Measurements from ENCODE around the gene LTC4S.
A peak's percentile ranks its signal among the peaks of the same experiment; 100 is the strongest.
"Not testable (repeated sequence)": the region's sequence is repeated elsewhere in the genome, so short reads cannot be mapped to it uniquely, and the experiment has no call there.

LTC4S gene

DNA sequence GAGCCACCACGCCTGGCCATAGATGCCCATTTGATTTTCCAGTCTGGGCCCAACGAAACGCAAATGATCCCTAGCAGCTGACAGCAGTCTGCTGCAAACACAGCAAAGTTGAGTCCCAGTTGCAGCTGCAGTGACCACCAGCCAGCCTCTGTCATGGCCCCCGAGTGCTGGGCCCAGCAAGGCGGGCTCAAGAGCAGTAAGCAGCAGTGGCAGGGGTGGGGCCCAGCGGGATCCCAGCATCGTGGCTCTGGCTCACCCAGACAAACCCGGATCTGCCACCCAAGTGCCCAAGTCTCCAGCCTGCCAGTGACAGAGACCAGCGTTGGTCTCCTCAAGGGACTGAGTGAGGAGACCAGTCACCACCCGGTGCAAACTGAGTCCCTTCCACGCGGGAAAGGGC, 6.9 kb upstream of the LTC4S start:
- Histone ChIP-seq H3K9me3 (replicated peaks; ENCODE audit: low read length) (no peaks in the 10 kb centered on the region), H3K27me3 (ENCODE audit: control insufficient read depth, insufficient read depth, low read length) (no peaks in the 10 kb centered on the region), H3K9ac (ENCODE audit: low read depth, low read length) (no peak overlapping the region), H3K4me2 (ENCODE audit: low read length) (no peak overlapping the region), H3K4me3 (ENCODE audit: low read length) (no peak overlapping the region), H3K36me3 (ENCODE audit: insufficient read depth, low read length) (no peaks in the 10 kb centered on the region), H3K4me1 (ENCODE audit: control insufficient read depth, insufficient read depth, low read length) (no peaks in the 10 kb centered on the region)

DNA sequence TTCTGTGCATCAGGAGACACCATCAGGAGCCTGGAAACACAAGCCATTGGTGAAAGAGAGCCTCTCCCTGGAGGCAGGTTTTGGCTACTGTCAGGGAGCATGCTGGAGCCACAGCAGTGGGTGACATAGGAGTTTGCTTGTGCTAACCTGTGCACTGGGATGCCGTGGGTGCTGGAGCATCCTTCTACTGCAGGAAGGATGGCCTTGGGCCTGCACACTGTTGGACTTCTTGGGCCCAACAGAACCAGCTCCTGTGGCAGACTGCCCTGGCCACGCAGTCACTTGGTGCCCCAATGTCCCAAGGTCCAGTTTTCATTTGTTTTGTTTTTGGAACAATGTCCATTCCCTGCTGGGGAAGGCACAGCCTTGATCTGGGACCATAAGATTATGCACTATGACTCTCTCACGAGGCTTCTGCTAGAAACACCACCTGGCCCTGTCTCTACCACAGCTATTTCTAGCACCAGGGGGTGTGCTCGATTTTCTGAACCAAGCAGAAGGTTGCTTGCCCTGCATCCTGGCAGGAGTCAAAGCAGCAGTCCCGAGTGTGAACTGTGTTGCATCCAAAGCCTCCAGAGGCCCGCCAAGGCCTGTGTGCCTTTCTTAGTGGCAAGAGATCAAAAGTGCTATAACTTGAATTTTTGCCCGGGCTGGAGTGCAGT, 5.5 kb upstream of the LTC4S start:
- Histone ChIP-seq H3K9me3 (replicated peaks; ENCODE audit: low read length) (no peaks in the 10 kb centered on the region), H3K4me1 (ENCODE audit: control insufficient read depth, insufficient read depth, low read length) (peaks cover 2% of the 10 kb centered on the region), H3K4me2 (ENCODE audit: low read length) (no peak overlapping the region), H3K4me3 (ENCODE audit: low read length) (no peak overlapping the region), H3K9ac (ENCODE audit: low read depth, low read length) (no peak overlapping the region), H3K27me3 (ENCODE audit: control insufficient read depth, insufficient read depth, low read length) (no peaks in the 10 kb centered on the region), H3K36me3 (ENCODE audit: insufficient read depth, low read length) (no peaks in the 10 kb centered on the region)

DNA sequence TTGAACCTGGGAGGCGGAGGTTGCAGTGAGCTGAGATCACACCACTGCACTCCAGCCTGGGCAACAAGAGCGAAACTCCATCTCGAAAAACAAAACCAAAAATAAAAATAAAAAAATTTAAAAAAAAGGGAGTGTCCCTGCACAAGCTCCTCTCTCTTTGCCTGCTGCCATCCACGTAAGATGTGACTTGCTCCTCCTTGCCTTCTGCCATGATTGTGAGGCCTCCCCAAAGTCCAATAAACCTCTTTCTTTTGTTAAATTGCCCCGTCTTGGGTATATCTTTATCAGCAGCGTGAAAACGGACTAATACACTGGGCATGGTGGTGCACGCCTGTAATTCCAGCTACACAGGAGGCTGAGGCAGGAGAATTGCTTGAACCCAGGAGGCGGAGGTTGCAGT, 4.5 kb upstream of the LTC4S start:
- H3K9ac ChIP-seq (ENCODE audit: low read depth, low read length); H3K36me3 ChIP-seq (ENCODE audit: insufficient read depth, low read length); H3K9me3 ChIP-seq (replicated peaks; ENCODE audit: low read length); H3K4me2 ChIP-seq (ENCODE audit: low read length); H3K4me3 ChIP-seq (ENCODE audit: low read length); H3K27me3 ChIP-seq (ENCODE audit: control insufficient read depth, insufficient read depth, low read length): not testable (repeated sequence)
- peaks cover 12% of the 10 kb centered on the region for H3K4me1 ChIP-seq (ENCODE audit: control insufficient read depth, insufficient read depth, low read length)

DNA sequence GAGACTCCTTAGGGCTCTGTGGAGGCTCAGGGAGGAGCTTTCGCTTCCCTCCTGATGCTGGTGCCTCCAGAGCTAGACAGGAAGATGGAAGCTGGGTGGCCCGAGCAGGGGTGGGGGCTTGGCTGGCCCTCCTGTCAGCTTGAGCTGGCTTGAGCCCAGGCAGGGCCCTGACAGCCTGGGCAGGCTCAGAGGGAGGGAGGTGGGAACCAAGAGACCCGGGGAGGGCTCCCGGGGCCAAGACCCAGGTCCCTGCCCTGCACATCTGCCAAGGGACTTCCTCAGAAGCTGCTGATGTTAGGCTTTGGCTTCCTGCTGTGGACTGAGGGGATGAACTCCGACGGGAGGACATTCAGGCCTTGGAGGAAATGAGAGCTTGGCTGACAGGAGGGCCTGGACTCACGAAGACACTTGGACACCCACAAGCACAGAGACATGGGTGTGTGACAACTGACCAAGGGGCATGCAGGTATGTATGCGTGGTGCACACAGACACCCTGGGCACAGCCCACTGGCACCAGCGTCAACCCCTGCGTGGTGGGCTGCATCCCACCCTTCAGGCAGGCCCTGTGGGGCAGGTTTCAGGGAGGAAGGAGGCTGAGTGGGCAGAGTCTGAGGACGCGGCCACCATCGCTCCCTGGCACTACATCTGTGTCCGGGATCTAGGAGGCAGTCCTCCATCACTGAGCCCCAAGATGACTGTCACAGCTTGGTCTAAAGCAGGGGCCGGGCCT, 1.7 kb upstream of the LTC4S start:
- no peak overlapping the region for H3K9ac ChIP-seq (ENCODE audit: low read depth, low read length)
- no peaks in the 10 kb centered on the region for H3K9me3 ChIP-seq (replicated peaks; ENCODE audit: low read length)
- peaks cover 28% of the 10 kb centered on the region for H3K4me1 ChIP-seq (ENCODE audit: control insufficient read depth, insufficient read depth, low read length)
- no peaks in the 10 kb centered on the region for H3K27me3 ChIP-seq (ENCODE audit: control insufficient read depth, insufficient read depth, low read length)
- no peak overlapping the region for H3K4me2 ChIP-seq (ENCODE audit: low read length)
- peaks cover 5% of the 10 kb centered on the region for H3K36me3 ChIP-seq (ENCODE audit: insufficient read depth, low read length)
- no peak overlapping the region for H3K4me3 ChIP-seq (ENCODE audit: low read length)

DNA sequence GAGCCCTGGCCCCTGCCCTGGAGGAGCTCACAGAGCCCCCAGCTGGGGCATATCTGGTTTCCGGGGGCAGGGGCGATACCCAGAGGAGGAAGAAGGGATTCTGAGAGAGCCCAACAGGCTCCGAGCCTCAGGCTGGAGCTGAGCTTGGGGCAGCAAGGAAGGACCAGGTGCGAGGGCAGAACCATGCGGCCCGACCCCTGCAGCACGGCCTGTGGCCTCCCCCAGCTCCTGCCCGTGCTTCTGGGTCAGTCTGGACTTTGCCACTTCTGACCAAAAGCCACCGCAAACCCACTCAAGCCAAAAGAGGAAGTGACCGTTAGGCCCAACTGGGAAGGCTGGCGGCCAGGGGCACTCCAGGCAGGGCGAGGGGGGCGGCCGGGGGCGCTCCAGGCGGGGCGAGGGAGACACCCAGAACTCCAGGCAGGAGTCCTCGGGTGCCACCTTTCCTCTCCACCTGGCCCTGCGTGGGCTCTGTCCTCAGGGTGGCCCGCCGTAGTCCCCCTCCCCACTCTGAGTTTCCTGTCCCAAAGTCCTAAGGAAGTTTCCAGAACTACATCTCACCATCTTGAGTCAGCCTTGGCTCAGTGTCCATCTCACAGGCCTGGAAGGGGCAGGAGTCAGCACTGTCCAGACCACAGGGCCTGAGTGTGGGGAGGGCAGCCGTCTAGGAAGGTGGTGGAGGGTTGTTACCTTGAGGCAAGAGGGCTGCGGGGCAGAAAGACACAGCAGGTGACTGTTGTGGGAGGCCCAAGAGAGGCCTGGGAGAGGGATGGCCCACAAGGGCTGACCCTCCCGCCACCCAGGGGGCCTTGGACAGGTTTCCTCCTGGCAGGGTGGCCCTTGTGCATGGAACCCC, 946 bp upstream of the LTC4S start:
- Histone ChIP-seq H3K9me3 (replicated peaks; ENCODE audit: low read length) (no peaks in the 10 kb centered on the region), H3K36me3 (ENCODE audit: insufficient read depth, low read length) (peaks cover 13% of the 10 kb centered on the region), H3K4me3 (ENCODE audit: low read length) (no peak overlapping the region), H3K27me3 (ENCODE audit: control insufficient read depth, insufficient read depth, low read length) (no peaks in the 10 kb centered on the region), H3K4me2 (ENCODE audit: low read length) (no peak overlapping the region), H3K9ac (ENCODE audit: low read depth, low read length) (no peak overlapping the region), H3K4me1 (ENCODE audit: control insufficient read depth, insufficient read depth, low read length) (peaks cover 28% of the 10 kb centered on the region)

DNA sequence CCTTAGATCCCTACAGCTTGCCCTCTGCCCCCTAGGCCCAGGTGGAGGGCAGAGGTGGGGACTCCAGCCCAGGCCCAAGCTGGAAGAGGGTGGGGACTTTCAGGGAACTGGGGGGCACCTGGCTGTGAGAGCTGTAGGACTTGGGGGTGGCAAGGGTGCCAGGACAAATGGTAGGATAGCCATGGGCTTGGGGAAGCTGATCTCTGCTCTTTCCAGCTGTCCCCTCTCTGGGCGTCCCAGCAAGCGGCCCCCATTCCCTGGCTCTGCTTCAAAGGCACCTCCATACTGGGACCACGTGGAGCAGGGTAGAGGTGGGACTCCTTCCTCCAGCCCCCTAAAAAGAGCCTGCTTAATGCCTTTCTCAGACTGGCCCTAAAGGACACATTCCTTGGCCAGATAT, 385 bp downstream of the LTC4S start:
- peak overlapping the region; percentile 24 for H3K4me2 ChIP-seq (ENCODE audit: low read length)
- no peaks in the 10 kb centered on the region for H3K27me3 ChIP-seq (ENCODE audit: control insufficient read depth, insufficient read depth, low read length)
- no peak overlapping the region for H3K9ac ChIP-seq (ENCODE audit: low read depth, low read length)
- peaks cover 27% of the 10 kb centered on the region for H3K36me3 ChIP-seq (ENCODE audit: insufficient read depth, low read length)
- peaks cover 28% of the 10 kb centered on the region for H3K4me1 ChIP-seq (ENCODE audit: control insufficient read depth, insufficient read depth, low read length)
- no peak overlapping the region for H3K4me3 ChIP-seq (ENCODE audit: low read length)
- H3K9me3 ChIP-seq (replicated peaks; ENCODE audit: low read length), result no peaks in the 10 kb centered on the region

DNA sequence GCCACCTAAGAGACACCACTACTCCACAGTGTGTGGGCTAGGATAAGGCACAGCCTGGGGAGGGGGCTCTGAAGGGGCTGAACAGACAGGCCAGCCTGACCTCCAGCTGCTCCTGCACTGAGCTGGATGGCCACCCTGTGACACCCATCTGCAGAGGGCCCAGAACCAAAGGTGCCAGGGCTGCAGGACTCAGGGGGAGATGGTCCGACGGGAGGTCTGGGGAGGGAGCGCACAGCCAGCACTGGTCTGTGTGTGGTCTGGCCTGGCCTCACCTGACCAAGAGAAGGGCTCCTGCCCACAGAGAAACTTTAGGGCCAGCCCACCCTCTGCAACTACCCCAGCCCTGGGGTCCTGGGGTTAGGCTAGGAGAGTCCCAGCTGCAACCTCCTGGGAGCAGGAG, 789 bp downstream of the LTC4S start:
- Histone ChIP-seq H3K4me1 (ENCODE audit: control insufficient read depth, insufficient read depth, low read length) (peaks cover 28% of the 10 kb centered on the region), H3K4me2 (ENCODE audit: low read length) (no peak overlapping the region), H3K9me3 (replicated peaks; ENCODE audit: low read length) (no peaks in the 10 kb centered on the region), H3K9ac (ENCODE audit: low read depth, low read length) (no peak overlapping the region), H3K4me3 (ENCODE audit: low read length) (no peak overlapping the region), H3K36me3 (ENCODE audit: insufficient read depth, low read length) (peaks cover 31% of the 10 kb centered on the region), H3K27me3 (ENCODE audit: control insufficient read depth, insufficient read depth, low read length) (no peaks in the 10 kb centered on the region)

DNA sequence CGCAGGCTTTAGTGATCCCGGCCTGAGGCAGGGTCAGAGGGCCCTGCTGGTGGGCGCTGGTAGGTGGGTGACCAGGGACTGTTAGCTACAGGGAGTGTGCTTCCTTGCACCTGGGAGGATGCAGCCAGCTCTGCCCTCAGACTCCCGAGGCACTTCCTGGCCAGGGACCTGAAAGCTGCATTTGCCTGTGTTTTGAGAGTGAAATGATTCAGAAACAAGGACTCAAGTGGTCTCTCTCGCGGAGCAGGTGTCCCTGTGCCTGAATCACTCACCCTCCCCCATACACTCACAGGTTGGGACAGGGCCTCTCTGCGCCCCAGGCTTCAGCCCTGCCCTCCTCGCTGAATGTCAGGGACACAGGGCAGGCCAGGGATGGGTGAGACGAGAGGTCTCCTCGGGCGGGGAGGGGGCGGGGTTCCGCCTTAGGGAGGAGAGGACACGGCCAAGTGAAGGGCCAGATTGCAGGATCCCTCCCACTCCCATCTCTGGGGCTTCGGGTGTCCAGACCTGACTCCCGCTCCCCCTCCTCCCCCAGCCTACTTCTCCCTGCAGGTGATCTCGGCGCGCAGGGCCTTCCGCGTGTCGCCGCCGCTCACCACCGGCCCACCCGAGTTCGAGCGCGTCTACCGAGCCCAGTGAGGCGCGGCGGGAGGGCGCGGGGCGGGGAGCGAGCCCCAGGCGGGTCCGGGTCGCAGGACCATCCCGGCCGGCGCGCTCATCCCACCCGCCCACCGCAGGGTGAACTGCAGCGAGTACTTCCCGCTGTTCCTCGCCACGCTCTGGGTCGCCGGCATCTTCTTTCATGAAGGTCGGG, 1.5 kb downstream of the LTC4S start:
- Histone ChIP-seq H3K9ac (ENCODE audit: low read depth, low read length) (peak overlapping the region; percentile 88), H3K4me3 (ENCODE audit: low read length) (peak overlapping the region; percentile 82), H3K9me3 (replicated peaks; ENCODE audit: low read length) (no peaks in the 10 kb centered on the region), H3K4me2 (ENCODE audit: low read length) (peak overlapping the region; percentile 96), H3K4me1 (ENCODE audit: control insufficient read depth, insufficient read depth, low read length) (peaks cover 28% of the 10 kb centered on the region), H3K36me3 (ENCODE audit: insufficient read depth, low read length) (peaks cover 38% of the 10 kb centered on the region), H3K27me3 (ENCODE audit: control insufficient read depth, insufficient read depth, low read length) (no peaks in the 10 kb centered on the region)

DNA sequence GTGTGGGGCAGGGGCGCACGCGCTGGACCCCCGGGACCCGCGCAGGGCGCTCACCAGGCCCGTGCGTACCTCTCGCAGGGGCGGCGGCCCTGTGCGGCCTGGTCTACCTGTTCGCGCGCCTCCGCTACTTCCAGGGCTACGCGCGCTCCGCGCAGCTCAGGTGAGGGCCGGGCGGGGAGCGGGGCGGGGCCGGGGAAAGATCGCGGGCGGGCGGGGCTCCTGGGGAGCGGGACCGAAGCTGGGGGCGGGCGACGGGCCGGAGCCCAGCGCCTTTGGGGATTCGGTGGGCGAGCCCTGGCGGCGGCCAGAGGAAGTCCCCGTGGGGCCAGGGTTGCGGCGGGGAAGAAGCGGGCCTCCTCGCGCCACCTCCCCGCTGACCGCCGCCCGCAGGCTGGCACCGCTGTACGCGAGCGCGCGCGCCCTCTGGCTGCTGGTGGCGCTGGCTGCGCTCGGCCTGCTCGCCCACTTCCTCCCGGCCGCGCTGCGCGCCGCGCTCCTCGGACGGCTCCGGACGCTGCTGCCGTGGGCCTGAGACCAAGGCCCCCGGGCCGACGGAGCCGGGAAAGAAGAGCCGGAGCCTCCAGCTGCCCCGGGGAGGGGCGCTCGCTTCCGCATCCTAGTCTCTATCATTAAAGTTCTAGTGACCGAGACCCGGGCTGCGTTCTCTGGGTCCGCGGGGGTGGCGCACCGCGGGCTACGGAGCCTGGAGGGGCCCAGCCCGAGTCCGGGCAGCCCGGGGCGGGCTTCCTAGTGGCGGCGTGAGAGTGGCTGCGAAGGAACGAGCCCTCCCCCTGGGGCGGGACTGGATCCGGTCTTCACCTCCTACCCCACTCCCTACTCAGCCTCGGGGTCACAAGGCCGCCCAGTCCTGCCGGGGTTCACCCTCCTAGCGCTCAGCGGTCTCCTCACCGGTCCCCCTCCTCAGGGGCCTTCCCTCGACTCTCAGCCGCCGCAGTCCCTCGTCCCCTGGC, 2.4 kb downstream of the LTC4S start:
- Histone ChIP-seq H3K9ac (ENCODE audit: low read depth, low read length) (peak overlapping the region; percentile 88), H3K9me3 (replicated peaks; ENCODE audit: low read length) (no peaks in the 10 kb centered on the region), H3K4me3 (ENCODE audit: low read length) (peak overlapping the region; percentile 82), H3K27me3 (ENCODE audit: control insufficient read depth, insufficient read depth, low read length) (no peaks in the 10 kb centered on the region), H3K4me2 (ENCODE audit: low read length) (peak overlapping the region; percentile 96), H3K4me1 (ENCODE audit: control insufficient read depth, insufficient read depth, low read length) (peaks cover 28% of the 10 kb centered on the region), H3K36me3 (ENCODE audit: insufficient read depth, low read length) (peaks cover 46% of the 10 kb centered on the region)

DNA sequence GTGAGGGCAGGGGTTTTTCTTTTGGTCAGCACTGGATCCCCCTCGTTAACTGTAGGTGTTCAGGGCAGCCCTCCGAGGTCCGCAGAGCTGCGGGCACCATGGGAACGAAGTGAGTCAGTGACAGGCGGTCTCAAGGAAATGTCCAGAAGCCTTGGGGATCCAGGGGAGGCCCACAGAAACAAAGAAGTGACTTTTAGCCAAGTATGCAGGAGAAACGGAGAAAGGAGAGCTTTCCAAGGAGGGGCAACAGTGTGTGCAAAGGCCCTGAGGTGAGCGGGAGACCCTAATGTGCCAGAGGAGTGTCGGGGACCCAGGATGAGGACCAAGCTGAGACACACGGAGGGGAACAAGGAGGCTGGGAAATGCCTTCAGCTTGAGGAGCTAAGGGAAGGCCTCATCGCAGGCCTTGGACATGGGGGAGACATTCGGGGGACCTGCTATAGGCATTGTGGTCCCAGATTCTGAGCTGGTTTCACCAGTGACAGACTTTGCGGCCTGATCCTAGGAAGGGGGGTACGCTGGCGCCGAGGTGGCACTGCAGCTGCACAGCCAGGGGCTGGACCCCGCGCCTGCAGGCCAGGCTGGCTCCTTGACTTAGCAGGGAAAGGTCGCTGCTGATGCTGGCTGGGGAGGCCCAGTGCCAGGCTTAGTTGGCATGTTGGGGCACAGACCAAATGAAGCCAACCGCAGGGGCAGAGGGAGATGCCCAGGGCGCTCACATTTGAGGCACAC, 3.3 kb downstream of the LTC4S start:
- H3K9ac ChIP-seq (ENCODE audit: low read depth, low read length), result peak overlapping the region; percentile 88
- H3K4me1 ChIP-seq (ENCODE audit: control insufficient read depth, insufficient read depth, low read length), result peaks cover 32% of the 10 kb centered on the region
- H3K36me3 ChIP-seq (ENCODE audit: insufficient read depth, low read length), result peaks cover 53% of the 10 kb centered on the region
- H3K4me3 ChIP-seq (ENCODE audit: low read length), result peak overlapping the region; percentile 82
- H3K9me3 ChIP-seq (replicated peaks; ENCODE audit: low read length), result no peaks in the 10 kb centered on the region
- peak overlapping the region; percentile 96 for H3K4me2 ChIP-seq (ENCODE audit: low read length)
- no peaks in the 10 kb centered on the region for H3K27me3 ChIP-seq (ENCODE audit: control insufficient read depth, insufficient read depth, low read length)
